OCI-LY1 (cell line): ENCODE results near the gene DLK1.

Experiments
- H2AFZ ChIP-seq: fragments of 200-600 bp; sonication (generic), shearing (Covaris generic); 2 replicates; pipeline ENCODE4 v1.6.0; 2014; ENCODE audit warnings: antibody characterized with exemption, mild to moderate bottlenecking, low read length
- H3F3A ChIP-seq: fragments of 200-600 bp; sonication (generic), shearing (Covaris generic); 2 replicates; pipeline ENCODE4 v1.6.0; 2014; ENCODE audit warnings: mild to moderate bottlenecking, antibody characterized with exemption, low read length, moderate library complexity; ENCODE audit not compliant: insufficient read depth
- H3K27ac ChIP-seq: fragments of 200-600 bp; sonication (generic); 2 replicates; pipeline ENCODE4 v1.5.1; 2014; ENCODE audit warnings: low read length, mixed run types, mild to moderate bottlenecking, low read depth; ENCODE audit not compliant: poor library complexity, severe bottlenecking
- H3K27me3 ChIP-seq: fragments of 200-600 bp; sonication (generic); 2 replicates; pipeline ENCODE4 v1.6.0; 2014; ENCODE audit warnings: antibody characterized with exemption, mild to moderate bottlenecking, low read length, moderate library complexity; ENCODE audit not compliant: insufficient read depth
- H3K36me3 ChIP-seq: fragments of 200-600 bp; sonication (generic); 2 replicates; pipeline ENCODE4 v1.6.1; 2014; ENCODE audit warnings: mild to moderate bottlenecking, antibody characterized with exemption, low read length, moderate library complexity, mixed read lengths; ENCODE audit not compliant: insufficient read depth
- H3K4me1 ChIP-seq: fragments of 200-600 bp; sonication (generic); 2 replicates; pipeline ENCODE4 v1.5.1; 2014; ENCODE audit warnings: mild to moderate bottlenecking, low read length, moderate library complexity; ENCODE audit not compliant: insufficient read depth, severe bottlenecking
- H3K4me2 ChIP-seq: fragments of 200-600 bp; sonication (generic), shearing (Covaris generic); 2 replicates; pipeline ENCODE4 v1.6.1; 2014; ENCODE audit warnings: low read length
- H3K4me3 ChIP-seq: fragments of 200-600 bp; sonication (generic); 2 replicates; pipeline ENCODE4 v1.5.1; 2014; ENCODE audit warnings: low read length, low read depth, mild to moderate bottlenecking, mixed read lengths; ENCODE audit not compliant: poor library complexity, severe bottlenecking
- H3K79me2 ChIP-seq: fragments of 200-600 bp; shearing (Covaris generic); 2 replicates; pipeline ENCODE4 v1.6.1; 2016; ENCODE audit warnings: mixed run types, low read length, mixed read lengths; ENCODE audit not compliant: insufficient read depth
- H3K9ac ChIP-seq: fragments of 200-600 bp; sonication (generic), shearing (Covaris generic); 2 replicates; pipeline ENCODE4 v1.6.1; 2014; ENCODE audit warnings: mild to moderate bottlenecking, low read length, mixed read lengths
- H3K9me2 ChIP-seq: fragments of 200-600 bp; sonication (generic), shearing (Covaris generic); 2 replicates; pipeline ENCODE4 v1.6.1; 2014; ENCODE audit warnings: low read depth, mild to moderate bottlenecking, low read length, mixed read lengths
- H3K9me3 ChIP-seq: fragments of 200-600 bp; shearing (Covaris generic); 2 replicates; pipeline ENCODE4 v1.6.1; 2014; ENCODE audit warnings: low read length, mixed read lengths
- H4K20me1 ChIP-seq: fragments of 200-600 bp; sonication (generic), shearing (Covaris generic); 2 replicates; pipeline ENCODE4 v1.6.0; 2016; ENCODE audit warnings: mild to moderate bottlenecking, low read length; ENCODE audit not compliant: insufficient read depth
- EZH2 ChIP-seq: fragments of 200-600 bp; sonication (generic), shearing (Covaris generic); IDR thresholded peaks from 2 replicates; pipeline ENCODE4 v1.8.0; 2017; ENCODE audit warnings: borderline replicate concordance, mixed run types, mild to moderate bottlenecking, antibody characterized with exemption, low read length, moderate library complexity, mixed read lengths
- TF ChIP-seq, protein P1 (sequence below): fragments of 200-600 bp; sonication (generic), shearing (Covaris generic); IDR thresholded peaks from 2 replicates; pipeline ENCODE4 v1.5.1; 2017; ENCODE audit warnings: mild to moderate bottlenecking, antibody characterized with exemption, low read length, moderate library complexity, mixed read lengths

Gene DLK1

GRCh38 chr14:100735271-100735670, 8.6 kb downstream of the DLK1 start:
- no peaks in the 10 kb centered on the region for H3K4me1 ChIP-seq
- no peaks in the 10 kb centered on the region for H4K20me1 ChIP-seq
- no peaks in the 10 kb centered on the region for H3K9me2 ChIP-seq
- H3K27me3 ChIP-seq = peaks cover 5% of the 10 kb centered on the region; the same call in 1 of the 2 replicates
- TF ChIP-seq, protein P1, sequence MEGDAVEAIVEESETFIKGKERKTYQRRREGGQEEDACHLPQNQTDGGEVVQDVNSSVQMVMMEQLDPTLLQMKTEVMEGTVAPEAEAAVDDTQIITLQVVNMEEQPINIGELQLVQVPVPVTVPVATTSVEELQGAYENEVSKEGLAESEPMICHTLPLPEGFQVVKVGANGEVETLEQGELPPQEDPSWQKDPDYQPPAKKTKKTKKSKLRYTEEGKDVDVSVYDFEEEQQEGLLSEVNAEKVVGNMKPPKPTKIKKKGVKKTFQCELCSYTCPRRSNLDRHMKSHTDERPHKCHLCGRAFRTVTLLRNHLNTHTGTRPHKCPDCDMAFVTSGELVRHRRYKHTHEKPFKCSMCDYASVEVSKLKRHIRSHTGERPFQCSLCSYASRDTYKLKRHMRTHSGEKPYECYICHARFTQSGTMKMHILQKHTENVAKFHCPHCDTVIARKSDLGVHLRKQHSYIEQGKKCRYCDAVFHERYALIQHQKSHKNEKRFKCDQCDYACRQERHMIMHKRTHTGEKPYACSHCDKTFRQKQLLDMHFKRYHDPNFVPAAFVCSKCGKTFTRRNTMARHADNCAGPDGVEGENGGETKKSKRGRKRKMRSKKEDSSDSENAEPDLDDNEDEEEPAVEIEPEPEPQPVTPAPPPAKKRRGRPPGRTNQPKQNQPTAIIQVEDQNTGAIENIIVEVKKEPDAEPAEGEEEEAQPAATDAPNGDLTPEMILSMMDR = no peak
- no peak for TF ChIP-seq EZH2
- no peak overlapping the region for H3K27ac ChIP-seq
- H3K79me2 ChIP-seq = no peaks in the 10 kb centered on the region
- no peaks in the 10 kb centered on the region for H3K36me3 ChIP-seq
- no peaks in the 10 kb centered on the region for H3K9me3 ChIP-seq
- no peak overlapping the region for H3K4me2 ChIP-seq
- H3F3A ChIP-seq = no peaks in the 10 kb centered on the region
- no peak overlapping the region for H3K4me3 ChIP-seq
- no peak overlapping the region for H2AFZ ChIP-seq
- H3K9ac ChIP-seq = no peak overlapping the region

DNA sequence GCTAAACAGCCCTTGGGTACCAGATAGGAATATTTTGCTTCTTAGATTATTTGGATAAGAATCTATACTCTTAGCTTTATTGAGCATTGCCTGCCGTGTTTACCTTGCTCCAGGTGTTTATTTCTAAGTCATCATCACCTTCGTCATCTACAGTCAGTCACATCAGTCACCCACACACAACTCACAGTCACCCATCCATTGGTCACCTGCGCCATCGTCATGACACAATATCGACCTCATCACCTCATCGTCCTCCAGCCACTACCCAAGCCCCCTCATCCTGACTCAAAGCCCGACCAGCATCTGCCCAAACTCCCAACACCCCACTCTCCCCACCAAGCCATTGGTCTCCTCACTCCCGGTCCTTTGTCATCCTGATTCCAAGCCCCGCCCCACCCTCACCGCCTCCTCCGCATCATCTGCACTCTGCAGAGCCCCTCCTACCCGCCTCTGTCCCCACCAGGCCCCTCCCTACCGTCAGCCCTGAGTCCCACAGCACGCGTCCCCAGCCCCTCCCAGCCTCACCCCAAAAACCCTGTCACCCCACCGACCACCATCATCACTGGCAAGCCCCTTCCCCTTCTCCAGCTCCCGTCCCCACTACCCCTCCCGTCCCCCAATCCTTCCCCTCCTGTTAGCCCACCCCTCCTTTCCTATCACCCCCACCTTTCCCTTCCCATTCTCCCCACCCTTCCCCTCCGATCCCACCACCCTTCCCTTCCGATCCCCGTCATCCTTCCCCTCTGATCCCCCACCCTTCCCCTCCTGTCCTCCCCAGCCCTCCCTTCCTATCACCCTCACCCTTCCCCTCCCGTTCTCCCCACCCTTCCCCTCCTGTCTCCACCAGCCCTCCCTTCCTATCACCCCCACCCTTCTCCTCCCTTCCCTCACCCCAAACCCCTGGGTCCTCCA, 9.8 kb downstream of the DLK1 start:
- TF ChIP-seq EZH2 = no peak
- TF ChIP-seq, protein P1 = no peak
- H4K20me1 ChIP-seq = no peaks in the 10 kb centered on the region
- H3K27me3 ChIP-seq = peaks cover 5% of the 10 kb centered on the region; the same call in 1 of the 2 replicates

GRCh38 chr14:100737526-100737925, 10.8 kb downstream of the DLK1 start:
- no peak overlapping the region for H3K4me3 ChIP-seq
- no peaks in the 10 kb centered on the region for H3K4me1 ChIP-seq
- TF ChIP-seq, protein P1 = no peak
- TF ChIP-seq EZH2 = no peak
- no peak overlapping the region for H3K27ac ChIP-seq
- H2AFZ ChIP-seq = no peak overlapping the region
- no peaks in the 10 kb centered on the region for H4K20me1 ChIP-seq
- no peaks in the 10 kb centered on the region for H3K9me3 ChIP-seq
- peaks cover 5% of the 10 kb centered on the region; the same call in 1 of the 2 replicates for H3K27me3 ChIP-seq
- no peak overlapping the region for H3K4me2 ChIP-seq
- no peaks in the 10 kb centered on the region for H3K79me2 ChIP-seq
- no peak overlapping the region for H3K9ac ChIP-seq
- H3K9me2 ChIP-seq = no peaks in the 10 kb centered on the region
- H3F3A ChIP-seq = no peaks in the 10 kb centered on the region
- no peaks in the 10 kb centered on the region for H3K36me3 ChIP-seq

More for the DNA sequence above, 9.8 kb downstream of the DLK1 start:
- no peaks in the 10 kb centered on the region for H3K36me3 ChIP-seq
- no peaks in the 10 kb centered on the region for H3K9me3 ChIP-seq
- H3K79me2 ChIP-seq = no peaks in the 10 kb centered on the region
- no peaks in the 10 kb centered on the region for H3F3A ChIP-seq
- no peak overlapping the region for H3K9ac ChIP-seq
- H2AFZ ChIP-seq = no peak overlapping the region
- no peaks in the 10 kb centered on the region for H3K9me2 ChIP-seq
- no peak overlapping the region for H3K4me2 ChIP-seq
- no peak overlapping the region for H3K4me3 ChIP-seq
- no peak overlapping the region for H3K27ac ChIP-seq
- H3K4me1 ChIP-seq = no peaks in the 10 kb centered on the region
